ENCODE measurements around the gene MVP.

MVP gene

GRCh38 chr16:29804455-29805231 is 15.6 kb upstream of the MVP start:
- peak; percentile 51 for DNase-seq

DNA sequence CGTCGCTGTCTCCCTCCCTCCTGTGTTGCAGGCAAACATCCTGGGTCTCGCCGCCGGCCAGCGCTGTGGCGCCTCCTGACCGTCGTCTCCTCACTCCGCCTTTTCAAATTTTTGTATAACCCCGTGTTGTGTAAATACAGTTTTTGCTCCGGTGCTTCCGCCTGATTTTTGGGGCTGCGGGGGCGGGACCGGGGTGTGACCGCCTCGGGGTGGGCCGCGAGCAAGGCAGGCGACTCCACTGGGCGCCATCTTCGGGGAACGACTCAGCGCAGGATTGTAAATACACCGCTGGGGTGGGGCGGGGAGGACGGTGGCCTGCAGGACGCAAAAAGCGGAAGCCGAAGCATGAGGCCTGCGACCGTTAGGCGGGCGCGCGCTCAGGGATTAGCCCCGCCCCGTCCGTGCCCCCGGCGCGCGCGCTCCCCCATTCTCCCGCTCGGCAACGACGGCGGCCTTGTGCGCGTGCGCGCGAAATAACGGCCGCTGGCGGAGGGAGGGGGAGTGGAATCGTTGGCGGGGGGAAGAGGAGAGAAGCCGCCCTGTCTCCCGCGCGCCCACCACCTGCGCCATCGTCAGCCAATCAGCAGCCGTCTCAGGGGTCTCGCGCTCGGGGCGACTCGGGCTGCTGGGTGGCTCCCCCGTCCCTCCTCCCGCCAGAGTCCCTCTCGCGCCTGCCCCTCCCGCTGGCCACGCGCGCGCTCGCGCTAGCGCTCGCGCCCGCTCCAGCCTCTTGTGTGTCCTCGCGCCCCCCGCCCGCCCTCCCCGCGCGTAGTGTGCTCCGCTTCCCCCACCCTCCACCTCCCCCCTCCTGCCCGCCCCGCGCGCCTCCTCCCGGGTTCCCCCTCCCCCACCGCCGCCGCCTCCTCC is 14.8 kb upstream of the MVP start:
- DNase-seq = peak; percentile 99

GRCh38 chr16:29806099-29806579 is 14.1 kb upstream of the MVP start, which contains the start of gene MAZ:
Gene MAZ, plus strand, starts transcription at chr16:29806529. Its CDS starts 173 bp downstream, at chr16:29806702.
- DNase-seq = no peak

GRCh38 chr16:29806641-29807425 is 13.4 kb upstream of the MVP start:
- peak; percentile 82 for DNase-seq

- DNase-seq = peak; percentile 93
Measured at GRCh38 chr16:29807426-29808218, 12.6 kb upstream of the MVP start.

DNA sequence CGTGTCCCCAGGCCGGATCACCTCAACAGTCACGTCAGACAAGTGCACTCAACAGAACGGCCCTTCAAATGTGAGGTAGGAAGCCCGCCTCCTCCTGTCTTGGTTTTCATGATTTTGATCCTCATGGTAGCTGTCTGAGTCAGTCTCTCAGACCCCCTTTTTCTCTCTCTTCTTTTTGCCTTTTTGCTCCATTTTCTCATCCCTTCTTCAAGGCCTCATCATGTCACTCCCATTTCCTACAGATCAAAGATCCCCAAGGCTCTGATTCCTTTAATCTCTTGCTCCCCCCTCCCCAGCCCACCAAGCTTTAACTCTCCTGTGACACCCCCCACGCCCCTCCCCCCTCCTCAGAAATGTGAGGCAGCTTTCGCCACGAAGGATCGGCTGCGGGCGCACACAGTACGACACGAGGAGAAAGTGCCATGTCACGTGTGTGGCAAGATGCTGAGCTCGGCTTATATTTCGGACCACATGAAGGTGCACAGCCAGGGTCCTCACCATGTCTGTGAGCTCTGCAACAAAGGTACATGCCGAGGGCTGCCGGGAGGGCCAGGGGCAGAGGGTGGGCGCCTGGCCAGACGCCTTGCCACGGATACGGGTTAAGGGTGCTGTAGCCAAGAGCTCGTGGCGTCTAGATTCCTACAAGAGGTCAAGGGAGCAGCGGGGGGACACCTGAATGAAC is 11.9 kb upstream of the MVP start:
- peak; percentile 71 for DNase-seq

GRCh38 chr16:29809031-29809747 is 11.1 kb upstream of the MVP start:
- no peak for DNase-seq

DNA sequence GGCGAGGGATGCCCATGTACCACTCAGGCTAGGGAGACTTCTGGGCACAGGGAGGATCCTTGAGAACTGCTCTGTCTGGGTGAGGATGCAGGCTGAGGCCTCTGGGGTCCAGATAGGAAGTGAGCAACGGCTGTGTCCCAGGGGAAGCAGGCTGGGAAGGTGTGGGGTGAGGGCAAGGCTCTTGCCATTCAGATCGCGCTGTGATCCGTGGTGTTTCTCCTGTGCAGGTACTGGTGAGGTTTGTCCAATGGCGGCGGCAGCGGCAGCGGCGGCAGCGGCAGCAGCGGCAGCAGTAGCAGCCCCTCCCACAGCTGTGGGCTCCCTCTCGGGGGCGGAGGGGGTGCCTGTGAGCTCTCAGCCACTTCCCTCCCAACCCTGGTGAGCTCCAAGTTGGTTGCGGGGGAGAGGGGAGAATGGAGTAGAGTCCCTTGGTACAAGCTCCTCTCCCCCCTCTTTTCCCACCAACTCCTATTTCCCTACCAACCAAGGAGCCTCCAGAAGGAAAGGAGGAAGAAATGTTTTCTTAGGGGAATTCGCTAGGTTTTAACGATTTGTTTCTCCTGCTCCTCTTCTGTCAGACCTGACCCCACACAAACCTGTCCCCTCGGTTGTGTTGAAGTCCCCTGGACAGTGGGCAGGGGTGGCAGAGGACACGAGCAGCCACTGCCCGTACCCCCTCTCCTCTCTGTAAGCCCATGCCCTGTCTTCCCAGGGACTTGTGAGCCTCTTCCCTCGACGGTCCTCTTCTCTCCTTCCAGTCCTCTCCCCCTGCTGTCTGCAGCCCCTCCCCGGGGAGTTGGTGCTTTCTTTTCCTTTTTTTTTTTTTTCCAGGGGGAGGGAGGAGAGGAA is 10.2 kb upstream of the MVP start:
- no peak for DNase-seq

- no peak for DNase-seq
Measured at GRCh38 chr16:29810699-29811169, 9.5 kb upstream of the MVP start.

DNA sequence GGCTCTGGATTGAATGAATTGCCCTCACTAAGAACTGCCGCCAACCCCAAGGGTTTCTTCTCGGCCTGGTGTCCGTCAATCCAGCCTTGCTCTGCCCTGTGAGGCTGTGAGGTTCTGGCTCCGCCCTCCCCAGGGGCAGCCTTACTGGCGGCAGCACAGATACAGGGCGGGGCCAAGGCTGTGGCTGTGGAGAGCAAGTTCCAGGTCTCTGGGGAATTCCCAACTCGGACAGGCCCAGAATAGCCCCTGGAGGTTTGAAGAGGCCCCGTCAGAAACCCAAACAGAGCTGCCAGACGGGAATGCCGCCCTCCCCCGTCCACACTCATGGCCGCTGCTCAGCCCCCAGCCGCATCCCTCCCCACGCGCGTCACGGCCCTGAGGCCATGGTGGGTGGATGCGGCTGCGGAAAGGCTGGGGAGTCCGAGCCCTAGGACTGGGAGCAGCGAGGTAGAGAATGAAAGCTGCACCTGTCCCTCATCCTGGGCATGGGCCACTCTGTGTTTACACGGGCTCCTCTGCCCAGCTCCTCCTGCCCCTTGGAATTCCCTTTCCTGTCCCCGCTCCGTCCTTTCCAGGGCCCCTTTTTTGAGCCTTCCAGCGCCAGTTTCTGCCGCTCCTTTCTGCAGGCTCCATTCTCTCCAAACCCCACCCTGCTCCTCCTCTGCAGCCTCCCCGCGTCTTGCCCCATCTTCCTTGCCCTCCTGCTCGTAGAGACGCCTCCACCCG is 8.9 kb upstream of the MVP start:
- DNase-seq = peak; percentile 96

GRCh38 chr16:29811896-29812665 is 8.2 kb upstream of the MVP start, which contains the start of gene PRRT2:
Gene PRRT2, plus strand, starts transcription at chr16:29812193. Its CDS starts 862 bp downstream, at chr16:29813055.
- DNase-seq = peak; percentile 63

DNA sequence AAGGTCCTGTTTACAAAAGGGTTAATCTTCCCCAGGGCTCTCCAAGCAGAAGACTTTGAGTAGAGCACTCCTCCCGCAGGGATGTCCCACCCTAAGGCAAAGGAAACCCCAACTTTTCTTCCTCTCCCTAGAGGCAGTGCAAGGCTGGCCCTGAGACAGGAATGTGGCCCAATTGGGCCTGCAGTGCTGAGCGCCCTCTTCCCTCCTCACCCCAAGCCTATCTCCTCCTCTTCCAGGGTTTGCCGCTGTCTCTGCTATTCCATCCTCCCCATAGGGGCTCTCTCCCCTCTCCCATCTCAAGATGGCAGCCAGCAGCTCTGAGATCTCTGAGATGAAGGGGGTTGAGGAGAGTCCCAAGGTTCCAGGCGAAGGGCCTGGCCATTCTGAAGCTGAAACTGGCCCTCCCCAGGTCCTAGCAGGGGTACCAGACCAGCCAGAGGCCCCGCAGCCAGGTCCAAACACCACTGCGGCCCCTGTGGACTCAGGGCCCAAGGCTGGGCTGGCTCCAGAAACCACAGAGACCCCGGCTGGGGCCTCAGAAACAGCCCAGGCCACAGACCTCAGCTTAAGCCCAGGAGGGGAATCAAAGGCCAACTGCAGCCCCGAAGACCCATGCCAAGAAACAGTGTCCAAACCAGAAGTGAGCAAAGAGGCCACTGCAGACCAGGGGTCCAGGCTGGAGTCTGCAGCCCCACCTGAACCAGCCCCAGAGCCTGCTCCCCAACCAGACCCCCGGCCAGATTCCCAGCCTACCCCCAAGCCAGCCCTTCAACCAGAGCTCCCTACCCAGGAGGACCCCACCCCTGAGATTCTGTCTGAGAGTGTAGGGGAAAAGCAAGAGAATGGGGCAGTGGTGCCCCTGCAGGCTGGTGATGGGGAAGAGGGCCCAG is 7.3 kb upstream of the MVP start:
- no peak for DNase-seq

GRCh38 chr16:29813644-29814562 is 6.4 kb upstream of the MVP start:
- no peak for DNase-seq

DNA sequence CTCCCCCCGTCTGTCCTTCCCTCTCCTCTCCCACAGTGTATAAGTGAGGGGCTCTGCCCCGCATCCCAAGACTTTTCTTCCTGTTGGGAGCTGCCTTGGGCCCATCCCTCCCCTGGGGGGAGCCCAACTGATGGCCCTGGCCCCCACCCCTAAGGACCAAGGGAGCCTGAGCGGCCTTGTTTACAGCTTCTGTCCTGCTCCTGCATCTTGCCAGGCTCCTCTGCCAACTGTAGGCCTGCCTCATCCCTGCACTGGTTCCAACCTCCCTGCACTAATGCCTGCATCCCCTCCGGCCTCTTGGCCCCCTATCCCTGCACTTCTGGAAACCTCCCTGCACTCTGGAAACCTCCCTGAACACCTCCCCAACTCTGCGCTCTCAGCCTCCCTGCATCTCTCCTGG is 5.7 kb upstream of the MVP start:
- DNase-seq = no peak

GRCh38 chr16:29815032-29815721 is 5.1 kb upstream of the MVP start:
- peak; percentile 66 for DNase-seq

Data from RPMI8226 (cell line).